ENCODE measurements around the gene RYR2. TPM values are rescaled to one million over a fixed set of nuclear protein-coding genes. Genes with fewer than 3 reads are reported as not detected.

The RYR2 gene
- total RNA-seq, 1 donor from 2014 or later, result 0.90 TPM

DNA sequence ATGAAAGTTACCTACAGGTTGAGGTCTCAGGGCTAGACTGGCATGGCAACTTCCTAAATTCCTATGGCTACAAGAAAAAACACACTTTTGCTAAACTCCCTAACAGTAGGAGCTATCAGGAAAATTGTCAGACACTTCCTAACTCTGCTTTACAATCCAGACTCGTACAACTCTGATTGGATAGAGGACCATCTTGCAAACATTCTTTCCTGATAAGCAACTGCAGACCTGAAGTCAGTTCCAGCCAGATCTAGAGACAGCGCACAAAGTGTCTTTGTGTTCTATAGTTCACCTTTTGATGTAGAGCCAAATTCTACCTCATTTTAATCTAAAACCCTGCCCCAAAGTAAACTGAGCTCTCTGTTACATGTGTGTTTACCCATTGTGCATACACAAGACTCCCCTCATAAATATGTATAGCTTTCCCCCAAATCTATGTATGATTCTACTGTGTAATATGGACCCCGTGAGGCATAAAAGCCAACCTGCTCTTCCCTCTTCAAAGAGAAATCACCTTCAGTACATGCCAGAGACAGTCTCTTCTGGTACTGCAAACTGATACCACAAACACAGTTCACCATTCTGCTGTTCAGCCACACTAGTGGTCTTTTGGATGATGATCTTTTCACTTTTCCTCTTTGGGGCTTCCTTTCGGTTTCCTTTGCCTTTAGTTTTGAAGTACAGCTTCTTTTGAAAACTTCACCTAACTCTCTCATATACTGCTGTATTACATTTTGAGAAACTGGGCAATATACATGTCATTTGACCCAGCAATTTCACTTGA is 827.0 kb downstream of the RYR2 start:
- H3K27me3 Mint-ChIP-seq (ENCODE audit: insufficient read depth, low read depth), result peaks cover 3% of the 10 kb centered on the region
- no peaks in the 10 kb centered on the region for H3K36me3 Mint-ChIP-seq
- no peaks in the 10 kb centered on the region for H4K20me1 ChIP-seq (ENCODE audit: low read depth)
- H3K36me3 ChIP-seq, result no peaks in the 10 kb centered on the region
- no peaks in the 10 kb centered on the region for H3K9me3 ChIP-seq (ENCODE audit: low read depth)
- H3K27ac ChIP-seq, result no peak overlapping the region
- H3K79me2 ChIP-seq (ENCODE audit: low read depth), result no peaks in the 10 kb centered on the region
- peaks cover 13% of the 10 kb centered on the region for H3K4me1 ChIP-seq
- H3K4me2 ChIP-seq, result no peak overlapping the region
- H3K9ac ChIP-seq, result no peak overlapping the region
- H3K4me3 ChIP-seq, result no peak overlapping the region
- peaks cover 34% of the 10 kb centered on the region for H3K4me1 Mint-ChIP-seq
- peaks cover 7% of the 10 kb centered on the region for H3K9me3 Mint-ChIP-seq
- no peak overlapping the region for H3K4me3 Mint-ChIP-seq
- H3K27ac Mint-ChIP-seq, result no peak overlapping the region
- DNase-seq (ENCODE audit: low spot score), result no peak
- H3F3A ChIP-seq (ENCODE audit: low read depth), result peaks cover 28% of the 10 kb centered on the region
- peaks cover 7% of the 10 kb centered on the region for H3K27me3 ChIP-seq
- no peak overlapping the region for H2AFZ ChIP-seq (replicated peaks)
- no peak for TF ChIP-seq EZH2phosphoT487 (IDR thresholded peaks at IDR 0.05)
- TF ChIP-seq, protein P1, sequence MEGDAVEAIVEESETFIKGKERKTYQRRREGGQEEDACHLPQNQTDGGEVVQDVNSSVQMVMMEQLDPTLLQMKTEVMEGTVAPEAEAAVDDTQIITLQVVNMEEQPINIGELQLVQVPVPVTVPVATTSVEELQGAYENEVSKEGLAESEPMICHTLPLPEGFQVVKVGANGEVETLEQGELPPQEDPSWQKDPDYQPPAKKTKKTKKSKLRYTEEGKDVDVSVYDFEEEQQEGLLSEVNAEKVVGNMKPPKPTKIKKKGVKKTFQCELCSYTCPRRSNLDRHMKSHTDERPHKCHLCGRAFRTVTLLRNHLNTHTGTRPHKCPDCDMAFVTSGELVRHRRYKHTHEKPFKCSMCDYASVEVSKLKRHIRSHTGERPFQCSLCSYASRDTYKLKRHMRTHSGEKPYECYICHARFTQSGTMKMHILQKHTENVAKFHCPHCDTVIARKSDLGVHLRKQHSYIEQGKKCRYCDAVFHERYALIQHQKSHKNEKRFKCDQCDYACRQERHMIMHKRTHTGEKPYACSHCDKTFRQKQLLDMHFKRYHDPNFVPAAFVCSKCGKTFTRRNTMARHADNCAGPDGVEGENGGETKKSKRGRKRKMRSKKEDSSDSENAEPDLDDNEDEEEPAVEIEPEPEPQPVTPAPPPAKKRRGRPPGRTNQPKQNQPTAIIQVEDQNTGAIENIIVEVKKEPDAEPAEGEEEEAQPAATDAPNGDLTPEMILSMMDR (IDR thresholded peaks at IDR 0.05), result no peak
- no peak for TF ChIP-seq EZH2 (IDR thresholded peaks at IDR 0.05)

DNA sequence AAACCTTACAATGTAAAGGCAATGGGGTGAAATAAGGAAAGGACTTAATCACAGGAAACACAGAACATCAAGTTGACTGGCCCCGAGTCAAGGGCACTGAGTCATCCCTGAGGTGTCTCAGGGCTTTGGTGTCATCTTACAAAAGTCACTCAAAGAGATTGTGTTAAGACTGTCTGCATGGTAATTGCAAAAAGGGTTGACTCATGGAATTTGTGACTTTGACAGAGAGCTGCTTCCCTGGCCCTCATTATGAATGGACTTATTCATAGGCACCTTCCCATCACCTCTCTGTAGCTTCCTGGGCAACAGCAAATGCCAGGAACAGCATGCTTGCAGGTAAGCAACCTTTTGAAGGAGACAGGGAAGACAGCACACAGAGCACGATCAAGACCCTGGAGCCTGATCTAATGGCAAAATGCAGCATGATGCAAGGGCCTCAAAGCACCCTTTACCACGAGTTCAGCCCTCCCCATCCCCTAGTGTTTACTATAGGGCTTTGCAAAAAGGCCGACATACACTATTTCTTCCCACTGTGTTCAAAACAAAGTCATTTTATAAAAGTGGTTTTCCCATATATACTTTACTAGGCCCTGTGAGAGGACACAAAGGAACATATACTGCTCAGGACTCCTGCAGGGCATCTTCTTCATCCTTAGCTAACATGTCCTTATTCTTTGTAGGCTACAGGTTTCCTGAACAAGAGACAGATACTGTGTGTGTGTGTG is 831.7 kb downstream of the RYR2 start:
- no peaks in the 10 kb centered on the region for H3K36me3 Mint-ChIP-seq
- no peak overlapping the region for H2AFZ ChIP-seq (replicated peaks)
- TF ChIP-seq, protein P1 (IDR thresholded peaks at IDR 0.05), result no peak
- no peak for TF ChIP-seq EZH2 (IDR thresholded peaks at IDR 0.05)
- TF ChIP-seq EZH2phosphoT487 (IDR thresholded peaks at IDR 0.05), result no peak
- H3K9ac ChIP-seq, result no peak overlapping the region
- H3K27ac Mint-ChIP-seq, result peak overlapping the region; percentile 51
- peaks cover 6% of the 10 kb centered on the region for H3K27me3 Mint-ChIP-seq (ENCODE audit: insufficient read depth, low read depth)
- no peaks in the 10 kb centered on the region for H3K27me3 ChIP-seq
- no peak for DNase-seq (ENCODE audit: low spot score)
- H3K9me3 Mint-ChIP-seq, result peaks cover 8% of the 10 kb centered on the region
- H3K4me2 ChIP-seq, result no peak overlapping the region
- H3K4me1 ChIP-seq, result peaks cover 11% of the 10 kb centered on the region
- H3F3A ChIP-seq (ENCODE audit: low read depth), result peaks cover 12% of the 10 kb centered on the region
- no peaks in the 10 kb centered on the region for H4K20me1 ChIP-seq (ENCODE audit: low read depth)
- no peaks in the 10 kb centered on the region for H3K9me3 ChIP-seq (ENCODE audit: low read depth)
- no peak overlapping the region for H3K4me3 Mint-ChIP-seq
- H3K79me2 ChIP-seq (ENCODE audit: low read depth), result no peaks in the 10 kb centered on the region
- H3K4me1 Mint-ChIP-seq, result peaks cover 36% of the 10 kb centered on the region
- H3K27ac ChIP-seq, result no peak overlapping the region
- H3K36me3 ChIP-seq, result no peaks in the 10 kb centered on the region
- no peak overlapping the region for H3K4me3 ChIP-seq

DNA sequence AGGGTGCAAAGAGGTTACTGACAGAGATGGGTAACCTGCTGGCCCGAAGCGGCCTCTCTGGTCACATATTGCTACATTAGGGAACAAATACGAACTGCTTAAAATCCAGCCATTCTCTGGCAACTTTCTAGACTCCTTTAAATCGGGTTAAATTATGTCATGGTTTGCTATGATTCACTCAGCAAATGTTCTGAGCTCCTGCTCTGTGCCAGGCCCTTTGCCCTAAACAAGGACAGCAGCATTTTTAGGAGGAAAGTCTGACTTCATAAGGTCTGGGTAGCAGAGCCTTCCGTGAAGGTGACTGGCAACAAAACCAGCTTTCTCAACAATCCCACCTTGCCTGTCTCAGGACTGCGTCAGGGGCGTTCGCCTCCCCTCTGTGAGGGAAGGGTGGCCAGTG is 833.3 kb downstream of the RYR2 start:
- Mint-ChIP-seq H3K4me1 (peaks cover 37% of the 10 kb centered on the region), H3K27ac (no peak overlapping the region), H3K27me3 (ENCODE audit: insufficient read depth, low read depth) (peaks cover 4% of the 10 kb centered on the region), H3K4me3 (no peak overlapping the region), H3K9me3 (peaks cover 7% of the 10 kb centered on the region), H3K36me3 (no peaks in the 10 kb centered on the region)
- Histone ChIP-seq H3K79me2 (ENCODE audit: low read depth) (no peaks in the 10 kb centered on the region), H3F3A (ENCODE audit: low read depth) (peaks cover 12% of the 10 kb centered on the region), H3K4me2 (no peak overlapping the region), H2AFZ (replicated peaks) (no peak overlapping the region), H3K36me3 (no peaks in the 10 kb centered on the region), H3K9ac (no peak overlapping the region), H3K4me3 (no peak overlapping the region), H3K27ac (no peak overlapping the region), H3K4me1 (peaks cover 11% of the 10 kb centered on the region), H3K27me3 (no peaks in the 10 kb centered on the region), H3K9me3 (ENCODE audit: low read depth) (no peaks in the 10 kb centered on the region), H4K20me1 (ENCODE audit: low read depth) (no peaks in the 10 kb centered on the region)
- no peak for TF ChIP-seq EZH2 (IDR thresholded peaks at IDR 0.05)
- no peak for TF ChIP-seq EZH2phosphoT487 (IDR thresholded peaks at IDR 0.05)
- TF ChIP-seq, protein P1 (IDR thresholded peaks at IDR 0.05), result no peak
- DNase-seq (ENCODE audit: low spot score), result no peak
